A549 treated with ZK216348 at 1 μM for 4 hours (cell line): ENCODE measurements around the gene RPS27L. TPM values are rescaled to one million over a fixed set of nuclear protein-coding genes. Genes with fewer than 3 reads are reported as not detected.

Source experiments
- total RNA-seq: library from RNA; stranded (reverse); fragments of 200-300 nt; extraction: Qiagen RNA extraction; gene quantifications from 5 replicates; pipeline ENCODE4 v1.2.3, GENCODE V29; 2022; ENCODE audit warnings: low read depth

Gene RPS27L
- total RNA-seq: 367 to 576 TPM (median 380 TPM) in 5 replicates

DNA sequence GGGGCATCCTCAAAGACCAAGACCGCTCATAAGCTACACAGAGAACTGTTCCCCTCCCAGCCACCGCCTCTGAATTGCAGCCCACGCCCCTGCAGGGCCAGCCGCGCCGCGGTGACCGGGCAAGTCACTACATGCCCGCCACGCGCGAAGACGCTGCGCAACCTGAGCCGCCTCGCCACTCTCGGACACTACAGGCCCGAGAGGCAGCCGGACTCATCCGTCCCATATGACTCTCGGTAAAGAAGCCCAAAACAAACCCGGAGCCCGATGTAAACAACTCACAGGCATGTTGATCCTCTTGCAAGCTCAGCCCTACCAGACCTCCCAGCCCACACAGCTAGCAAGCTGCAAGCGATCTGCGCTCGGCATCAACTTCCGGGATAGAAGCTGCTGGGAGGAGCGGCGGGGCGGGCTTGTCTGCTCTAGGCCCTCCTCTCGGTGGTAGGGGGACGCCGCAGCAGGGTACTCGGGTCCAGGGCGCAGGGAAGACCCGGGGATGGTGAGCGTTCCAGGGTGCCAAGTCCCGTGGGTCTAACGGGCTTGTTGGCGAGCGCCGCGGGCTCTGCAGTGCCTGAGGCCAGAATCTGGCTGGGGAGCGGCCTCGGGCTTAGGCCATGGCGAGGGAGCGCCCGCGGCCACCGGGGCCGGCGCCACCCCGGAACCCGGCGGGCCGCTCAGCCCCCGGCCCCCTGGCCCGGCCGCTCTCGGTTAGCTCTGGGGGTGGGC, at the start of gene RPS27L:
RPS27L (minus strand) TSS at position 360 of the 726 bp plus-strand sequence; CDS start at position 288, 72 bp downstream.

DNA sequence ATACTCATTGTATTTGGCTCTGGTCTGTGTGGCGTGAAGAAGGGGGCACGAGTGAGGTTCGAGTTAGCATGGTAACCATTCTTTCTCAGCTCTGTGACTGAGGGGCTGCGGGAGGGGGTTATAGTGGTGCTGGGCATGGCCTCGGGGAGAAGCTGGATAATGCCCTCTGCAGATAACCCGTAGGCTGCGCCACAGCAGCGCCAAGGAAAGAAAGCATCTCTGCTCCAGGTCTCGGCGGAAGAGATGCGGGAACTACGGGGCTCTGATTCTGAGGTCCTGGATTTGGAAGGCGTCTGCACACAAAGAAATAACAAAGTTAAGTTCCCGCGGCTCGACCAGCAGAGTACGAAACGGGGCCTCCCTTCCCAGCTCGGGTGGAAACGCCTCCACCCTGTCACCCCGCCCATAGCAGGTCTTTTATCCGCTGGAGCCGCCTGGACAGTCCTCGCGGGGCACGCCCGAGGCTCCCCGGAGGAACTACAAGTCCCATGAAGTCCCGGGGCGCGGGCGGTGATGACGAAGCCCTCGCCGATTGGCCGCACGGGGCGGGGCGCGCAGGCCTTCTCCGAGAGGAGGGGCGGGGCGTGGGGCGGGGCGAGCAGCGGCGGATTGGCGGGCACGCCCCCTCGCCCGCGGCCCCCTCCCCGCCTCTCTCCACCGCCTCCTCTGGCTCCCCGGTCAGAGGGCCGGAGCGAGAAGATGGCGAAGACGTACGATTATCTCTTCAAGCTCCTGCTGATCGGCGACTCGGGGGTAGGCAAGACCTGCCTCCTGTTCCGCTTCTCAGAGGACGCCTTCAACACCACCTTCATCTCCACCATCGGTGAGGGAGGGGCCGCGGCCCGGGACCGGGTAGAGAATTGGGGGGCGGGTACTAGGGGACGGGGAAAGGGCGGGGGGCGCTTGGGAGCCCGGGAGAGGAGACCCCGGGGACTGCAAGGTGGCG, 31.9 kb upstream of the RPS27L start, which contains the start of gene RAB8B:
RAB8B (plus strand) TSS at position 681 of the 946 bp plus-strand sequence; CDS start at position 700, 19 bp downstream.

DNA sequence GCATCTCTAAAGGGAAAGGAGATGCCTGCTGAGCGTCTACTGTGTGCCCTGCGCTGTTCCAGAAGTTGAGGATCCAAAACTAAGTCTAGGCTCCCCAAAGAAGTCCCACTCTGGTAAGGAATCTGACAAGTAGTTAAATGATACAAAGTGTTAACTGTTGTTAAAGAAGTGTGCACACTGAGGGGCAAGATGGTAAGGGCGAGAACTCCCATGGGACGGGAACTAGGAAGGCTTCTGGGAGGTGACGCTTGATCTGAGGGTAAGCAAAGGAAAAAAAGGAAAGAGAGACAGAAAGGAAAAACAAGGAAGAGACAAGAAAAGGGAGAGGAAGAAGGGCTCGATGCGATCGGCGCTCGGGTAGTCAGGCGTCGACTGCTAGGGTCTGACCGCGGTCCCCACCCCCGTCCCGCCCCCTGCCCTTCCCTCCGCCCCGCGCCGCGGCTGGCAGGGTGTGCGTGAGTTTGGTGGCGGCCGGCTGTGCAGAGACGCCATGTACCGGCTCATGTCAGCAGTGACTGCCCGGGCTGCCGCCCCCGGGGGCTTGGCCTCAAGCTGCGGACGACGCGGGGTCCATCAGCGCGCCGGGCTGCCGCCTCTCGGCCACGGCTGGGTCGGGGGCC, 35.8 kb downstream of the RPS27L start, which contains the start of gene LACTB:
LACTB (plus strand) TSS at position 480 of the 620 bp plus-strand sequence; CDS start at position 491, 11 bp downstream.

Other genes starting within 250 kb of the RPS27L start
- 408 to 508 TPM (median 459 TPM) in 5 replicates for gene TPM1, start 114.7 kb downstream of the RPS27L start, total RNA-seq
- 20.4 to 41.9 TPM (median 27.6 TPM) in 5 replicates for gene LACTB, start 35.6 kb downstream of the RPS27L start, total RNA-seq
- gene RAB8B, start 32.1 kb upstream of the RPS27L start, total RNA-seq: 9.5 to 17.7 TPM (median 12.3 TPM) in 5 replicates
- 15.4 to 25.8 TPM (median 20.3 TPM) in 5 replicates for gene APH1B, start 120.1 kb upstream of the RPS27L start, total RNA-seq
- gene CA12, start 224.4 kb upstream of the RPS27L start, total RNA-seq: 141 to 185 TPM (median 171 TPM) in 5 replicates